HG02571 (cell line): ENCODE results near the gene ZFYVE19.
"Not testable (repeated sequence)": the region's sequence is repeated elsewhere in the genome, so short reads cannot be mapped to it uniquely, and the experiment has no call there.

Source experiments
- ATAC-seq: cut with Tn5 transposase; IDR thresholded peaks from one replicate; pipeline ENCODE4 v1.9.1; 2021; ENCODE audit warnings: mild to moderate bottlenecking, moderate library complexity; ENCODE audit not compliant: unreplicated experiment

The ZFYVE19 gene

DNA sequence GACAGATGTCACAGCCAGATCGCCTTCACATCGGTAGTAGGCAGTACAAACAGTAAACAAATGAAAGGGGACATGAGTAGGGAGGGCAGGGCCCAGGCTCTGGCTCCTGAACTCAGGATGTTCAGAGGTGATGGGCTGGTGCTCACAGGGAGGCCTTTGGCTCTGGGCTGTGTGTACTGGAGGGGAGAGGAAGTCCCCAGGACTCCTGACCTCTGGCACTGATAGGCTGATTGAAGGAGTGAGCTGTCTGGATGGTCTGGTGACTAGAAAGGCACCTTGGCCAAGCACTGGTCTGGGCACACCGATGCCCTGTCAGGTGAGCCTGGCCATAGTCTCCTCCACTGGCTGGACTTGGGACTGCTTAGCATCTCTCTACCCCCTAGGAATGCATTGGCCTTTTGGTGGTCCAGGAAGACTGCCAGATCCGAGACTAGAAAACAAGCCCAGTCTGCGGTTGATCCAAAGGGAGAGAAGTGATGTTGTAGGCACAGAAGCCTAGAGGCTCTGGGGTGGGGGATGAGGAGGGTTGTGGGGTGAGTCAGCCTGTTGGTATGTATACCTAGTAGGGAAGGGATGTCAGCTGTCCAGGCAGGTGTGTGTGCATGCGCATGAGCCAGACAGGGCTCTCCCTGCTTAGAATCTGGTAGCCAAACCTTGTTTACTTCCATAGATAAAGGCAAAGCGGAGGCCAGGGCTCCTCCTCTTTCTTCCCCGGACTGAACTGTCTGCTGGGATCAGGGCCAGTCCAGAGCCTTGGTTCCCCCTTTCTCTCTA is 38.8 kb downstream of the ZFYVE19 start:
- ATAC-seq, result no peak

DNA sequence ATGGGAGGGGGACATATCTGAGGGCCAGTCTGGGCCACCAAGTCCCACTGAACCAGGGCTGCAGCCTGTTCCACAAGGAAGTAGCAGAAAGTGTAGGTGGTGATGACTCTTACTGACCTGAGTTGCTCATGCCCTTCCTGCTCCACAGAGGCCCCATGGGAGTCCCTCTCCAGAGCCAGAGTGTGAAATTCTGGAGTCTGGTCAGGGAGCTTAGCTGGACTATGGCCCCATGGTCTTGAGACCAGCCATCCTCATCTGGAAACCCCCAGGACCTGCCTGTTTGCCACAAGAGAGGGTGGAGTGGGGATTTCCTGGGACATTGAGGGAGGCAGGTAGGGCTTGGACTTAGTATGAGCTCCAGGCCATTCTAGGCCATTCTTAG is 39.9 kb downstream of the ZFYVE19 start:
- ATAC-seq, result no peak

DNA sequence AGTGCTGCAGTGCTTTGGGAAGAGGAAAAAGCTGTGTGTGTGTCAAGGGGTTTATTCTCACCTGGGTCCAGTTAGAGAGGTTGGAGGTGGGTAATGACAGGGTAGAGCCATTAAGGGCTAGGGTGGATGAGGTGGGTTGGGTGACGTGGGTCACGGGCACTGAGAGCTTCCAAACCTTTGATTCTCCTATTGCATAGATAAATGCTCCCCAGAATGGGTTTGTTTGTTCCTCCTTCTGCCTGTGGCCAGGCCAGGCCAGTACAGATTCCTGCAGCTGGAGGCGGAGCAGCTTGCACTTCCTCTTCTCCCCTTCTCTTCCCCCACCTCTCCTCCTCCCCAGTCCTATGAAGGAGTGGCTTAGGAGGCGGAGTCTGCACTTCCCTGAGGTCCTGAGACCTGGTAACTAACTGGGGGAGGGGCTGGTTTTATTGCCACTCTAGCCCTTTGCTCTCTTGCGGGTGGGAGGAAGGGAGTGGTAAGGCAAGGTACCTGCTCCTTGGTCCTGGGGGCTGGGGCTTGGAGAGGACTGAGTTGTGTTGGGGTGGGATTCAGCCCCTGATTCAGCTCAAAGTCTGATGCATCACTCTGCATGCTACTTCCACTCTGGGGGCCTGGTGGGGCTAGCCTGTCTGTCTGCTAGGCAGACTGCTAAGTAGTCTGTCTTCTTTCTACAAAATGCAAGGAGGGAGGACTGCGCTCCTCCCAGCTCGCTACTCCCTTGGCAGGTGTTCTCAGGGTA is 40.5 kb downstream of the ZFYVE19 start:
- ATAC-seq, result no peak

DNA sequence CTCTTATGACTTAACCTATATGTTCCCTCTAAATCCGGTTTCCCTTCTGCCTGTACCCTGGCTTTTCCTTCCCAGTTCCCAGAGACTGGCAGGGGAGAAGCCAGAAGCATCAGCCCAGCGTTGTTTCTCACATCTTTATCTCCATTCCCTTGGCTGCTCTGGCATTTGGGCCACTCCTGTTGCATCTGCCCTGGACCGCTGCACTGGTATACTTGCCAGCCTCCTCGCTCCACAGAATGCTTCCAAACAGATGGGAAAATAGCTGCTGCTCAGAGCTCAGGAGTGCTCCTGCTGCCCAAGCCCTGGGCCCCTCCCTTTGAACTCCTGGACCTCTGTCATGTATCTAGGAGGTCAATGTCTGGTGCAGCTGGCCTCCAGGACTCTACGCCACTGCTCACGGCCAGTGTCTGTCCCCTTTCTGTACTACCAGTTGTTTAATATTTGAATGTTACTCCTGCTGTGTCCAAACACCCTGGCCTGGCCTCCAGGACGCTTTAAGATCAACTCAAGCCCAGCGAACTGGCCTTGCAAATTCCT is 43.8 kb downstream of the ZFYVE19 start:
- ATAC-seq, result no peak

DNA sequence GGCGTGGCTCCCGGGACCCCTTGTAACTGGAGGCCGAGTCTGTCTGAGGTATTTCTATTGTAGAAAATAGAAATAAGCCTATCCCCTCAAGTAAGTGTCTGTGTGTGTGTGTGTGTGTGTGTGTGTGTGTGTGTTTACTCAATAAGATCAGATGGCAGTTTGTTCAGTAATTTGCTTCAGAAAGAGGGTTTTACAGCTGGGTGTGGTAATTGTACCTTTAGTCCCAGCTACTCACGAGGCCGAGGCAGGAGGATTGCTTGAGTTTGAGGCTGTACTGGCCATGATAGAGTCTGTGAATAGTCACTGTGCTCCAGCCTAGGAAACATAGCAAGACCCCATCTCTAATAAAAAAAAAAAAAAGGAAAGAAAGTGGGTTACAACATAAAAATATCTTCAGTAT is 45.6 kb downstream of the ZFYVE19 start:
- ATAC-seq, result no peak

DNA sequence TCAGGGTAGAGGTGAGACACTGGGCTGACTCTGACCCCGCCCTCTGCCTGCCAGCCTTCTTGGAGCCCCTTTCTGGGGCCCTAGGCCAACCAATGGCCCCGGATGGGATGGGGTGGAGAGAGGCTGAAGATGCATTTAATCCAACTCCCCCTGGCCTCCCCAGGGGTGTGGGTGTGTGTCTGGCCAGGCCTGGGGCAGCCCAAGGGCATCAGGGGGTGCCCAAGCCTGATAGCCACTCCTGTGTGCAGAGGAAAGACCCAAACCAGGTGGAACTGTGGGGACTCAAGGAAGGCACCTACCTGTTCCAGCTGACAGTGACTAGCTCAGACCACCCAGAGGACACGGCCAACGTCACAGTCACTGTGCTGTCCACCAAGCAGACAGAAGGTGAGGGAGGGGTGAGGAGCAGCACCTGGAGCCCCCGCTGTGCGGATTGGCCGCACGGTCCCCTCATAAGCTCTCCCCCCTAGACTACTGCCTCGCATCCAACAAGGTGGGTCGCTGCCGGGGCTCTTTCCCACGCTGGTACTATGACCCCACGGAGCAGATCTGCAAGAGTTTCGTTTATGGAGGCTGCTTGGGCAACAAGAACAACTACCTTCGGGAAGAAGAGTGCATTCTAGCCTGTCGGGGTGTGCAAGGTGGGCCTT is 46.5 kb downstream of the ZFYVE19 start:
- no peak for ATAC-seq

DNA sequence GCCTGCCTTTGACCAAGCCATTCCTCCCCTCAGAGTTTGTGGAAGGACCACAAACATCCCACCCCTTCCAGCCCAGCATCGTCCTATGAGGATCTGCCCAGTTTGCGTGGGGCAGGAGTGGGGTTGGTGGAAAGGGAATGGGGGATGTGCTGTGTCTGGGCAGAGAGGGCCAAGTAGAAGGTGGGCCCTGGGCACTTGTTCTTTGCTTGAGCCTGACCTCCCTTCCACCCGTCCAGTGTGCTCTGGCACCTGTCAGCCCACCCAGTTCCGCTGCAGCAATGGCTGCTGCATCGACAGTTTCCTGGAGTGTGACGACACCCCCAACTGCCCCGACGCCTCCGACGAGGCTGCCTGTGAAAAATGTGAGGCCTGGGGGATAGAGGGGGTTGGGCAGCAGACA is 47.3 kb downstream of the ZFYVE19 start:
- no peak for ATAC-seq

DNA sequence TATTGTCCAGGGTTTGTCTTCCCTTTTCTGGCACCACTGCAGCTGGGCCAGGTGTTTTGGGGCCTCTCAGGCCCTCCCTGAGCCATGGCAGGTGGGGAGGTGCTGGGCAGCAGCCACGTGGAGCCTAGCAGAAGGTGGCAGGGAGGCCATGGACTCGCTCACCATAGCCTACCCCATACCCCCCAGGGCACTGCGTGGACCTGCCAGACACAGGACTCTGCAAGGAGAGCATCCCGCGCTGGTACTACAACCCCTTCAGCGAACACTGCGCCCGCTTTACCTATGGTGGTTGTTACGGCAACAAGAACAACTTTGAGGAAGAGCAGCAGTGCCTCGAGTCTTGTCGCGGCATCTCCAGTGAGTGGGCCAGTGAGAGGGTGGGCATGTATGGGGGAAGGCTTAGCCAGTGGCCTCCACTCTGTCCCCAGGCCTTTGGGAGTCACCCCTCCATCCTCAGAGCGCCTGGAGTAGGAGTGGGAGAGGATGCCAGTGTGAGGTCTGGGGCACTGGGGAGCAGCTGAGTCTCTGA is 48.9 kb downstream of the ZFYVE19 start:
- no peak for ATAC-seq

DNA sequence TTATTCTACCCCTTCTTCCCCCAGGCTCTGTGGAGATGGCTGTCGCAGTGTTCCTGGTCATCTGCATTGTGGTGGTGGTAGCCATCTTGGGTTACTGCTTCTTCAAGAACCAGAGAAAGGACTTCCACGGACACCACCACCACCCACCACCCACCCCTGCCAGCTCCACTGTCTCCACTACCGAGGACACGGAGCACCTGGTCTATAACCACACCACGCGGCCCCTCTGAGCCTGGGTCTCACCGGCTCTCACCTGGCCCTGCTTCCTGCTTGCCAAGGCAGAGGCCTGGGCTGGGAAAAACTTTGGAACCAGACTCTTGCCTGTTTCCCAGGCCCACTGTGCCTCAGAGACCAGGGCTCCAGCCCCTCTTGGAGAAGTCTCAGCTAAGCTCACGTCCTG is 49.9 kb downstream of the ZFYVE19 start:
- ATAC-seq, result no peak

DNA sequence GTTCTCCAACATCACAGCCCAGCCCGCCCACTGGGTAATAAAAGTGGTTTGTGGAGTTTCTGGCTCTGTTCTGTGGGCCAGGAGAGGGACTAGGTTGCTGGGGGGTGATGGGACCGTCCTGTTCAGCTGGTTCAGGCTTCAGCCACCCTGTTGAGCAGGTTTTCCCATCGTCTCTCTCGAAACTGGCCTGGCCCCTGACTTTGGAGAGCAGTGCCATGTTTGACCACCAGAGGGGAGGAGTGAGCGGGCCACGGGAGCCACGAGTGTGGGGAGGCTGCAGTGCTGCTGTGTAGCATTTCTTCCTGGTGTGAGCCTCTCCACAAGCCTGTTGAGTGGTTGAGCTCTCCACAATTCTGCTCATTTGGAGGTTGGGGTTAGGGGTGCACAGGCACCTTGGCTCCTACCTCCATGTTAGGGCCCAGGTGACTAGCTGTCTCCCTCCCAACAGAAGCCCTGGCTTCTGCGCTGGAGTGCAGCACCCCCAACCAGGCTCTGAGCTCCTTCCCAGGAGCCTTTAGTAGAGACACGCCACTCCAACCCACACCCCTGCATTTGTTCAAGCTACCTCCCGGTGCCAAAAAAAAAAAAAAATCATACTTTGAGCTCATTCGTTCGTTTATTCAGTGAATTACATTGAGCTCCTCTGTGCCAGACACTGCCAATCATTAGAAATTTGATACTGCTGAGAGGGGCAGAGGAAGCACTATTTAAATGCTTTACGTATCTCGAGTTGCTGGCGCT is 50.9 kb downstream of the ZFYVE19 start:
- peak; percentile 55 for ATAC-seq

DNA sequence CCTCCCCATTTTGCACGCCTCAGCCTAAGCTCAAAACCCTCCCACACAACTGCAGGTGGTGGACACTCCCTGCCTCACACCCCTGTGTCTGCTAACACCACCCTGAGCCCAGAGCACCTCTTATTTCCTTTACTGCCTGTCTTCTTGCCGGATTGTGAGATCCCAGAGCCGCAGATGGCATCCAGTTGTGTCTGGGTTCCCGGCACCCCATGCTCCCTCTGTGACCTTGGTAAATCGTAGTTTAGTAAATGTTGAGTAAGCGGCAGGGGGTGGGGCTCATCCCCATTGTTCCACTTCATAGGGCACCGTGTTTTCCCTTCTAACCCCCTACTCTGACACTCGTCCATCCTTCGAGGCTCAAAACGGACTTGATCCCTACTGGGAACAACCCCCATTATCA is 51.8 kb downstream of the ZFYVE19 start:
- no peak for ATAC-seq

DNA sequence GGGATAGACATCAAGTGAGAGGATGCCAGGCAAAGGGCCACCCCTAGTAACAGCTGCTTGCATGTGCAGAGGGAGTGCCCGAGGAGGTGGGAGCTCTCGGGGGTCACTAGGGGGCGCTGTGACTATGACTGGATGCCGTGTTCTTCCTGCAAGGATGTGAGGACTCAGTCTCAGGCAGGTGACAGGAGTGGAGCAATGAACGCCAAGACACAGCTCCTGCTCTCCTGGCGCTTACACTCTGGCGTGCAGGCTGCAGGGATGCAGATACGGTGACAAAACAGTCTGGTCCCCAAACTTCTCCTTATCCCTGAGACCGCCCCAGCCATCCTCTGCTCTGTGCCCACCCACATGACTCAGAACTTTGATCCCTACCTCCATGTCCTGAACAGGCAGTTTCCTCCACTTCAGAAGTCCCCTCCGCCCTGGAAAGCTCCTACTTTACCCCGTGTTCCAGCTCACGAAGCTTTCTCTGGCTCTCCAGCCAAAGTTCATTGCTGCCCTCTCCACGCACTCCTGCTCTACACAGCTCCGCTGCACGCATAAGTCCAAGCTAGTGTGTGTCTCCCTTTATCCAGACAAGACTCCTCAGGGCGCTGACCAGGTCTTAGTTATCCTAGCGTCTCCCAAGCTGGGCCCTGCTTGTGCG is 52.4 kb downstream of the ZFYVE19 start:
- no peak for ATAC-seq

DNA sequence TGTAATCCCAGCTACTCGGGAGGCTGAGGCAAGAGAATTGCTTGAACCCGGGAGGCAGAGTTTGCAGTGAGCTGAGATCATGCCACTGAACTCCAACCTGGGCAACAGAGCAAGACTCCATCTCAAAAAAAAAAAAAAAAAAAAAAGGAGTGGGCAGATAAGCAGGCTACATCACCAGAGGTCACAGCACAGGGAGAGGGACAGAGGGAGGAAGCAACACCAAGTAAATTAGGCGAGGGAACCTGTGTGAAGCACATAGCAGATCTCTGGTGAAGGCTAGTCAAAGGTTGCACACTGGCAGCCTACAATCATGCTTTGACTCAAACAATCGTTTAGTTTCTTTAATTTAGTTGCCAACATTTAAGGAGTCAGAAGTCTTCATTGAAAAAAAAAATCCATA is 54.3 kb downstream of the ZFYVE19 start:
- ATAC-seq, result not testable (repeated sequence)

DNA sequence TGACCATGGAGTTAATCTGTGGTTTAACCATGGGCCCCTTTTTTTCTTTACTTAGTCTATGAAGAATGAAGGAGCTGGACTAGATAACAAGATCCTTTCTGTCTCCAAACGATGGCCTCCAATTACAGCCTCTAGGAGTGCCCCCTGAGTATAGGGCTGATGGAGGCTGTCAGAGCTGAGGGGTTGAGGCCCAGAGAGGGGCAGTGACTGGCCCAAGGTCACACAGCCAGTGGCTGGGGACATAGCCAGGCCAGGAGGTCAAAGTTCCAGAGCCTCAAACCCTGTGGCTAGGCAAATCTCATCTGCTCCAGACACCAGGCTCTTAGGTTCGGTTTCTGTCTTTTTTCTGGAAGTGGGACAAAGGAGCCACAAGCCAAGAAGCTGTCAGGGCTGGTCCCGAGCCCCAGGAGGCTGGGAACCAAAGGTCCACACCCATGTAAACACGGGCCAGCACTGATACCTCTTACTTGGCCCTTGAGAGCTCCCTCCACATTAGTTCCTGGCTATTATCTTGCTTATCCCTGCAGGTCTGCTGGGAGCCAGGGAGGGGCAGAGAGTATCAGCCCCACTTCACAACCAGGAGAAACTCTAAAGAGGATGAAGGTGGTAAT is 56.9 kb downstream of the ZFYVE19 start:
- no peak for ATAC-seq
